C4-2B (cell line): ENCODE results near the gene ENGASE.
A peak's percentile ranks its signal among the peaks of the same experiment; 100 is the strongest.

Experiments used
- H3K27ac ChIP-seq: fragments of 450-650 bp; 2 replicates; pipeline ENCODE4 v1.5.1; 2017
- CTCF ChIP-seq: fragments of 450-650 bp; conservative IDR thresholded peaks from 2 replicates; pipeline ENCODE4 v1.5.1; 2017; ENCODE audit warnings: mild to moderate bottlenecking
- ZFX ChIP-seq: fragments of 450-650 bp; IDR thresholded peaks from 2 replicates; pipeline ENCODE4 v1.6.1; 2017

Gene ENGASE

GRCh38 chr17:79083191-79083971 lies 8.8 kb downstream of the ENGASE start:
- TF ChIP-seq CTCF: no peak
- TF ChIP-seq ZFX: no peak
- H3K27ac ChIP-seq: no peak overlapping the region

GRCh38 chr17:79084291-79085153 lies 9.9 kb downstream of the ENGASE start:
- H3K27ac ChIP-seq: no peak overlapping the region
- TF ChIP-seq CTCF (no peak), ZFX (no peak)

- no peak for TF ChIP-seq ZFX
- no peak for TF ChIP-seq CTCF
- H3K27ac ChIP-seq: no peak overlapping the region
Observed at GRCh38 chr17:79085154-79085920, 10.7 kb downstream of the ENGASE start.

GRCh38 chr17:79085921-79086551 lies 11.4 kb downstream of the ENGASE start:
- no peak overlapping the region for H3K27ac ChIP-seq
- TF ChIP-seq CTCF (no peak), ZFX (no peak)

GRCh38 chr17:79086609-79087427 lies 12.2 kb downstream of the ENGASE start:
- H3K27ac ChIP-seq: no peak overlapping the region
- no peak for TF ChIP-seq ZFX

- TF ChIP-seq CTCF (peak; percentile 94), ZFX (no peak)
Observed at GRCh38 chr17:79087428-79088143, 13.0 kb downstream of the ENGASE start.

More at GRCh38 chr17:79087428-79088143, 13.0 kb downstream of the ENGASE start:
- no peak overlapping the region for H3K27ac ChIP-seq
